HT1080 (cell line): ENCODE results near the gene FOXL1. TPM values are rescaled to one million over a fixed set of nuclear protein-coding genes. Genes with fewer than 3 reads are reported as not detected.

Experiments used
- DNase-seq: peaks from one replicate; pipeline ENCODE4 v3.0.0-alpha.2; 2015; ENCODE audit warnings: low read depth
- total RNA-seq: library from RNA; depleted of rRNA; stranded (reverse); fragments of >200 nt; shearing (Covaris generic); gene quantifications from 2 replicates; pipeline ENCODE4 v1.2.3, GENCODE V29; 2014

The FOXL1 gene
- total RNA-seq, 1 experiment from 2014 or later, result 0.51 TPM

GRCh38 chr16:86567701-86568581, 10.4 kb upstream of the FOXL1 start:
- DNase-seq, result peak; percentile 51

- DNase-seq, result no peak
Observed at GRCh38 chr16:86568677-86569623, 9.4 kb upstream of the FOXL1 start.

GRCh38 chr16:86569701-86570447, 8.5 kb upstream of the FOXL1 start:
- DNase-seq, result no peak

- DNase-seq, result peak; percentile 23
Observed at GRCh38 chr16:86570558-86571529, 7.5 kb upstream of the FOXL1 start.

- no peak for DNase-seq
Observed at GRCh38 chr16:86571530-86571915, 6.8 kb upstream of the FOXL1 start.

GRCh38 chr16:86572041-86572521, 6.3 kb upstream of the FOXL1 start:
- DNase-seq, result no peak

GRCh38 chr16:86572606-86573005, 5.7 kb upstream of the FOXL1 start:
- DNase-seq, result no peak

- DNase-seq, result no peak
Observed at GRCh38 chr16:86573215-86573614, 5.1 kb upstream of the FOXL1 start.

GRCh38 chr16:86573646-86574508, 4.5 kb upstream of the FOXL1 start:
- DNase-seq, result no peak

- no peak for DNase-seq
Observed at GRCh38 chr16:86574646-86575045, 3.7 kb upstream of the FOXL1 start.

- DNase-seq, result no peak
Observed at GRCh38 chr16:86575095-86575685, 3.2 kb upstream of the FOXL1 start.

- DNase-seq, result no peak
Observed at GRCh38 chr16:86575754-86576557, 2.4 kb upstream of the FOXL1 start.

GRCh38 chr16:86576591-86577313, 1.6 kb upstream of the FOXL1 start:
- DNase-seq, result no peak

- DNase-seq, result no peak
Observed at GRCh38 chr16:86577314-86577971, 906 bp upstream of the FOXL1 start.

- DNase-seq, result no peak
Observed at GRCh38 chr16:86578611-86579267, 390 bp downstream of the FOXL1 start.
